Measurements from ENCODE around the gene IL4R. TPM values are rescaled to one million over a fixed set of nuclear protein-coding genes. Genes with fewer than 3 reads are reported as not detected.
A peak's percentile ranks its signal among the peaks of the same experiment; 100 is the strongest.

IL4R gene
- total RNA-seq (2021; ENCODE audit: unreplicated experiment), result 29.6 TPM
- 26.0 and 29.4 TPM in 2 replicates for polyA plus RNA-seq (2012)
- percentile 66 among the genes with signal in this experiment for Bru-seq, nascent RNA
- percentile 67 among the genes with signal in this experiment for BruChase-seq, experiment 1, labeled RNA remaining after a 6-hour chase
- BruChase-seq, experiment 2, labeled RNA remaining after a 2-hour chase, result percentile 66 among the genes with signal in this experiment
- long read RNA-seq, transcript IL4R-202 (11 exons, 3,685 nt), result major isoform, 5 of 29 reads
- long read RNA-seq, partial matches to known transcripts, result 3 of 29 reads
- long read RNA-seq, other reads (novel, unspliced or antisense), result 18 of 29 reads

- H3K9ac ChIP-seq (ENCODE audit: low read length), result peak within 1 kb of the TSS; percentile 92
- DNase-seq (ENCODE audit: low read depth, low spot score), result peak; percentile 22
- peak within 1 kb of the TSS; percentile 82 to 95 for H3K4me3 ChIP-seq (replicated peaks in 1 of 2; ENCODE audit: low read depth in 1 of 2, low read length in 2 of 2)
- peaks cover 46% of the 10 kb centered on the region for H3K79me2 ChIP-seq (ENCODE audit: insufficient read depth, low read length)
- no peaks in the 10 kb centered on the region for H3K27me3 ChIP-seq (ENCODE audit: insufficient read depth, low read length)
- peak; percentile 72 for ATAC-seq
- H3K4me1 ChIP-seq (ENCODE audit: control insufficient read depth in 1 of 2, insufficient read depth in 2 of 2, low read length in 2 of 2), result peaks cover 13 to 58% of the 10 kb centered on the region in 2 experiments
- H2AFZ ChIP-seq (ENCODE audit: low read depth, low read length, poor library complexity, severe bottlenecking), result peak within 1 kb of the TSS; percentile 16
- H3K9me3 ChIP-seq (ENCODE audit: control insufficient read depth in 1 of 2, insufficient read depth in 1 of 2, low read depth in 1 of 2, low read length in 2 of 2), result peaks cover 0 to 6% of the 10 kb centered on the region in 2 experiments; a peak in 1 of 4 replicates
- RAD21 ChIA-PET (ENCODE audit: low non-redundant PET in 1 of 2, low total read pairs in 2 of 2, uncharacterized antibody in 2 of 2, unreplicated experiment in 2 of 2), result no interaction called here
- peak within 1 kb of the TSS; percentile 82 for H3K27ac ChIP-seq (ENCODE audit: low read depth, low read length)
- intact Hi-C loops (cut with micrococcal nuclease), result loop anchor here (5.0 kb wide), 1 partner anchor 36 kb away; no protein-coding TSS in a partner anchor
- BruUV-seq (replicated peaks), result no TSS peak
- 0 out of 2 replicates have a peak, but pooled peaks have one; percentile 15 for TF ChIP-seq SIN3A (IDR thresholded peaks at IDR 0.05; ENCODE audit: low read depth)
- peak; percentile 18; the same call in 1 of the 2 replicates for TF ChIP-seq POLR2AphosphoS5 (IDR thresholded peaks at IDR 0.05; ENCODE audit: low read depth, low read length)
- no peak for TF ChIP-seq CEBPB (IDR thresholded peaks at IDR 0.05; ENCODE audit: low read depth)
- peak; percentile 73 for TF ChIP-seq ZFX (IDR thresholded peaks at IDR 0.05)
- peak; percentile 31; the same call in 1 of the 2 replicates for TF ChIP-seq MAX (IDR thresholded peaks at IDR 0.05)
- peak; percentile 94 for TF ChIP-seq EGR1 (IDR thresholded peaks at IDR 0.05; ENCODE audit: low read depth)
- peak within 1 kb of the TSS; percentile 88 for H3K4me2 ChIP-seq (ENCODE audit: low read length)
- no peaks in the 10 kb centered on the region for H3K36me3 ChIP-seq (ENCODE audit: control insufficient read depth in 1 of 2, insufficient read depth in 2 of 2, low read length in 2 of 2)
- CTCF ChIA-PET, result no interaction called here
- H4K20me1 ChIP-seq (ENCODE audit: insufficient read depth), result no peaks in the 10 kb centered on the region
- no peaks in the 10 kb centered on the region for H3K9me2 ChIP-seq (ENCODE audit: insufficient read depth)
- POLR2A ChIA-PET, result no interaction called here
Observed at GRCh38 chr16:27313422-27314160, at the start of gene IL4R. Gene IL4R (plus strand): TSS chr16:27313974. CDS start chr16:27340204, 26,230 bp downstream.

- intact Hi-C loops (cut with micrococcal nuclease), result no loop called here
- peak overlapping the region; percentile 13; the same call in 1 of the 2 replicates for H3K27ac ChIP-seq (ENCODE audit: low read depth, low read length)
- POLR2A ChIA-PET, result no interaction called here
- TF ChIP-seq CBX3 (IDR thresholded peaks at IDR 0.05; ENCODE audit: low read depth) (peak; percentile 87), TCF7L2 (IDR thresholded peaks at IDR 0.05; ENCODE audit: borderline replicate concordance, extremely low read depth, insufficient read depth, insufficient read length) (no peak), EZH2phosphoT487 (IDR thresholded peaks at IDR 0.05; ENCODE audit: borderline replicate concordance) (no peak), ZNF274 (IDR thresholded peaks at IDR 0.05; ENCODE audit: low read depth, low read length) (no peak), JUND (IDR thresholded peaks at IDR 0.05) (peak; percentile 89), CEBPB (IDR thresholded peaks at IDR 0.05; ENCODE audit: low read depth) (peak; percentile 96), SP1 (IDR thresholded peaks at IDR 0.05; ENCODE audit: low read depth) (peak; percentile 77), ATF3 (IDR thresholded peaks at IDR 0.05) (peak; percentile 89; the same call in 1 of the 2 replicates), CTCF (IDR thresholded peaks at IDR 0.05 in 2 of 3, conservative IDR thresholded peaks at IDR 0.05 in 1 of 3; ENCODE audit: borderline replicate concordance in 1 of 3, insufficient read depth in 1 of 3, low read depth in 2 of 3, low read length in 2 of 3) (no peak), POLR2AphosphoS5 (IDR thresholded peaks at IDR 0.05; ENCODE audit: low read depth, low read length) (peak; percentile 36; the same call in 1 of the 2 replicates), RAD21 (IDR thresholded peaks at IDR 0.05; ENCODE audit: low read depth) (no peak), ZFX (IDR thresholded peaks at IDR 0.05) (no peak), EZH2 (IDR thresholded peaks at IDR 0.05) (no peak)
Observed at GRCh38 chr16:27264151-27264550, 49.6 kb upstream of the IL4R start.

More at GRCh38 chr16:27264151-27264550, 49.6 kb upstream of the IL4R start:
- ChIA-PET CTCF (interaction anchor here (1.3 to 2.0 kb wide), 3 partner anchors 9 to 104 kb away, joined by 4 to 5 read pairs (median 4); no protein-coding TSS in a partner anchor), RAD21 (ENCODE audit: low non-redundant PET in 1 of 2, low total read pairs in 2 of 2, uncharacterized antibody in 2 of 2, unreplicated experiment in 2 of 2) (no interaction called here)
- Histone ChIP-seq H3K9me2 (ENCODE audit: insufficient read depth) (no peaks in the 10 kb centered on the region), H3K36me3 (ENCODE audit: control insufficient read depth in 1 of 2, insufficient read depth in 2 of 2, low read length in 2 of 2) (no peaks in the 10 kb centered on the region), H4K20me1 (ENCODE audit: insufficient read depth) (no peaks in the 10 kb centered on the region), H3K9me3 (ENCODE audit: control insufficient read depth in 1 of 2, insufficient read depth in 1 of 2, low read depth in 1 of 2, low read length in 2 of 2) (no peaks in the 10 kb centered on the region), H3K79me2 (ENCODE audit: insufficient read depth, low read length) (peaks cover 17% of the 10 kb centered on the region; the same call in 1 of the 2 replicates), H2AFZ (ENCODE audit: low read depth, low read length, poor library complexity, severe bottlenecking) (no peak overlapping the region), H3K4me1 (ENCODE audit: control insufficient read depth in 1 of 2, insufficient read depth in 2 of 2, low read length in 2 of 2) (peaks cover 32 to 66% of the 10 kb centered on the region in 2 experiments), H3K4me3 (replicated peaks in 1 of 2; ENCODE audit: low read depth in 1 of 2, low read length in 2 of 2) (peak overlapping the region in 1 of 2 experiments; percentile 15; a peak in 2 of 4 replicates), H3K27me3 (ENCODE audit: insufficient read depth, low read length) (no peaks in the 10 kb centered on the region), H3K9ac (ENCODE audit: low read length) (no peak overlapping the region), H3K4me2 (ENCODE audit: low read length) (peak overlapping the region; percentile 51)
- ATAC-seq (peak; percentile 53), DNase-seq (ENCODE audit: low read depth, low spot score) (peak; percentile 57)
- no TSS peak for BruUV-seq (replicated peaks)
